MM.1S (cell line): ENCODE results near the gene GBP1.
A peak's percentile ranks its signal among the peaks of the same experiment; 100 is the strongest.
"Not testable (repeated sequence)": the region's sequence is repeated elsewhere in the genome, so short reads cannot be mapped to it uniquely, and the experiment has no call there.

Experiments
- DNase-seq: peaks from one replicate; pipeline ENCODE4 v3.0.0-alpha.2; 2015
- H2AFZ ChIP-seq: fragments of 300-600 bp; sonication (generic); 2 replicates; pipeline ENCODE4 v1.6.0; 2016; ENCODE audit warnings: antibody characterized with exemption, low read length
- H3F3A ChIP-seq: fragments of 300-600 bp; sonication (generic); 2 replicates; pipeline ENCODE4 v1.6.1; 2016; ENCODE audit warnings: mild to moderate bottlenecking, antibody characterized with exemption, low read length, moderate library complexity, mixed read lengths; ENCODE audit not compliant: insufficient read depth
- H3K27ac ChIP-seq: fragments of 300-600 bp; sonication (generic); 2 replicates; pipeline ENCODE4 v1.5.1; 2016; ENCODE audit warnings: mild to moderate bottlenecking, low read length
- H3K27me3 ChIP-seq: fragments of 300-600 bp; sonication (generic); replicated peaks from 2 replicates; pipeline ENCODE4 v1.6.0; 2016; ENCODE audit warnings: low read length; ENCODE audit not compliant: insufficient read depth
- H3K36me3 ChIP-seq: fragments of 300-600 bp; sonication (generic); replicated peaks from 2 replicates; pipeline ENCODE4 v1.6.1; 2016; ENCODE audit warnings: mild to moderate bottlenecking, low read length, mixed read lengths; ENCODE audit not compliant: insufficient read depth
- H3K4me1 ChIP-seq: fragments of 300-600 bp; sonication (generic); 2 replicates; pipeline ENCODE4 v1.6.1; 2016; ENCODE audit warnings: low read length, mixed read lengths
- H3K4me2 ChIP-seq: fragments of 300-600 bp; sonication (generic); 2 replicates; pipeline ENCODE4 v1.6.0; 2016; ENCODE audit warnings: low read depth, low read length
- H3K4me3 ChIP-seq: fragments of 300-600 bp; sonication (generic); 2 replicates; pipeline ENCODE4 v1.5.1; 2016; ENCODE audit warnings: low read length, mixed read lengths
- H3K79me2 ChIP-seq: fragments of 300-600 bp; sonication (generic); 2 replicates; pipeline ENCODE4 v1.6.1; 2016; ENCODE audit warnings: mixed run types, low read length, mixed read lengths
- H3K9ac ChIP-seq: fragments of 300-600 bp; sonication (generic); 2 replicates; pipeline ENCODE4 v1.6.1; 2016; ENCODE audit warnings: low read length, mixed read lengths
- H3K9me2 ChIP-seq: fragments of 300-600 bp; sonication (generic); replicated peaks from 2 replicates; pipeline ENCODE4 v1.6.1; 2016; ENCODE audit warnings: mild to moderate bottlenecking, low read length, mixed read lengths; ENCODE audit not compliant: insufficient read depth
- H3K9me3 ChIP-seq: fragments of 300-600 bp; sonication (generic); replicated peaks from 2 replicates; pipeline ENCODE4 v1.6.1; 2016; ENCODE audit warnings: mild to moderate bottlenecking, low read length, mixed read lengths; ENCODE audit not compliant: insufficient read depth
- H4K20me1 ChIP-seq: fragments of 300-600 bp; sonication (generic); 2 replicates; pipeline ENCODE4 v1.6.1; 2016; ENCODE audit warnings: mild to moderate bottlenecking, low read length, moderate library complexity, mixed read lengths; ENCODE audit not compliant: insufficient read depth
- EZH2 ChIP-seq: fragments of 300-600 bp; sonication (generic); optimal IDR thresholded peaks from 2 replicates; pipeline ENCODE3; 2017; ENCODE audit warnings: low read depth, mild to moderate bottlenecking, antibody characterized with exemption, low read length, mixed read lengths
- EZH2phosphoT487 ChIP-seq: fragments of 300-600 bp; sonication (generic); IDR thresholded peaks from 2 replicates; pipeline ENCODE4 v1.6.1; 2018; ENCODE audit warnings: antibody characterized with exemption, low read length
- TF ChIP-seq, protein P1 (sequence below): fragments of 300-600 bp; sonication (generic); IDR thresholded peaks from 2 replicates; pipeline ENCODE4 v1.5.1; 2016; ENCODE audit warnings: antibody characterized with exemption, low read length, mixed read lengths

GBP1 gene

GRCh38 chr1:89051300-89051954 is 13.6 kb downstream of the GBP1 start:
- no peaks in the 10 kb centered on the region for H3F3A ChIP-seq
- TF ChIP-seq, protein P1, sequence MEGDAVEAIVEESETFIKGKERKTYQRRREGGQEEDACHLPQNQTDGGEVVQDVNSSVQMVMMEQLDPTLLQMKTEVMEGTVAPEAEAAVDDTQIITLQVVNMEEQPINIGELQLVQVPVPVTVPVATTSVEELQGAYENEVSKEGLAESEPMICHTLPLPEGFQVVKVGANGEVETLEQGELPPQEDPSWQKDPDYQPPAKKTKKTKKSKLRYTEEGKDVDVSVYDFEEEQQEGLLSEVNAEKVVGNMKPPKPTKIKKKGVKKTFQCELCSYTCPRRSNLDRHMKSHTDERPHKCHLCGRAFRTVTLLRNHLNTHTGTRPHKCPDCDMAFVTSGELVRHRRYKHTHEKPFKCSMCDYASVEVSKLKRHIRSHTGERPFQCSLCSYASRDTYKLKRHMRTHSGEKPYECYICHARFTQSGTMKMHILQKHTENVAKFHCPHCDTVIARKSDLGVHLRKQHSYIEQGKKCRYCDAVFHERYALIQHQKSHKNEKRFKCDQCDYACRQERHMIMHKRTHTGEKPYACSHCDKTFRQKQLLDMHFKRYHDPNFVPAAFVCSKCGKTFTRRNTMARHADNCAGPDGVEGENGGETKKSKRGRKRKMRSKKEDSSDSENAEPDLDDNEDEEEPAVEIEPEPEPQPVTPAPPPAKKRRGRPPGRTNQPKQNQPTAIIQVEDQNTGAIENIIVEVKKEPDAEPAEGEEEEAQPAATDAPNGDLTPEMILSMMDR, result no peak
- TF ChIP-seq EZH2 (no peak), EZH2phosphoT487 (no peak)
- no peak overlapping the region for H3K9ac ChIP-seq
- no peaks in the 10 kb centered on the region for H3K36me3 ChIP-seq
- no peaks in the 10 kb centered on the region for H3K9me2 ChIP-seq
- H2AFZ ChIP-seq, result no peak overlapping the region
- no peaks in the 10 kb centered on the region for H3K27me3 ChIP-seq
- no peaks in the 10 kb centered on the region for H3K4me1 ChIP-seq
- H3K9me3 ChIP-seq, result no peaks in the 10 kb centered on the region
- no peak overlapping the region for H3K4me3 ChIP-seq
- H3K79me2 ChIP-seq, result no peaks in the 10 kb centered on the region
- H4K20me1 ChIP-seq, result no peaks in the 10 kb centered on the region
- H3K4me2 ChIP-seq, result no peak overlapping the region
- no peak overlapping the region for H3K27ac ChIP-seq
- DNase-seq, result no peak

- DNase-seq, result no peak
- no peak for TF ChIP-seq EZH2phosphoT487
- no peak overlapping the region for H3K4me2 ChIP-seq
- no peaks in the 10 kb centered on the region for H3K4me1 ChIP-seq
- H3F3A ChIP-seq, result no peaks in the 10 kb centered on the region
- H2AFZ ChIP-seq, result no peak overlapping the region
- H3K79me2 ChIP-seq, result no peaks in the 10 kb centered on the region
- no peaks in the 10 kb centered on the region for H4K20me1 ChIP-seq
- no peak overlapping the region for H3K4me3 ChIP-seq
- no peak overlapping the region for H3K9ac ChIP-seq
- peak overlapping the region; percentile 40; the same call in 1 of the 2 replicates for H3K27ac ChIP-seq
- H3K36me3 ChIP-seq, result no peaks in the 10 kb centered on the region
- H3K9me2 ChIP-seq, result no peaks in the 10 kb centered on the region
- no peaks in the 10 kb centered on the region for H3K9me3 ChIP-seq
- H3K27me3 ChIP-seq, result no peaks in the 10 kb centered on the region
Measured at GRCh38 chr1:89050649-89051033, 14.4 kb downstream of the GBP1 start.

DNA sequence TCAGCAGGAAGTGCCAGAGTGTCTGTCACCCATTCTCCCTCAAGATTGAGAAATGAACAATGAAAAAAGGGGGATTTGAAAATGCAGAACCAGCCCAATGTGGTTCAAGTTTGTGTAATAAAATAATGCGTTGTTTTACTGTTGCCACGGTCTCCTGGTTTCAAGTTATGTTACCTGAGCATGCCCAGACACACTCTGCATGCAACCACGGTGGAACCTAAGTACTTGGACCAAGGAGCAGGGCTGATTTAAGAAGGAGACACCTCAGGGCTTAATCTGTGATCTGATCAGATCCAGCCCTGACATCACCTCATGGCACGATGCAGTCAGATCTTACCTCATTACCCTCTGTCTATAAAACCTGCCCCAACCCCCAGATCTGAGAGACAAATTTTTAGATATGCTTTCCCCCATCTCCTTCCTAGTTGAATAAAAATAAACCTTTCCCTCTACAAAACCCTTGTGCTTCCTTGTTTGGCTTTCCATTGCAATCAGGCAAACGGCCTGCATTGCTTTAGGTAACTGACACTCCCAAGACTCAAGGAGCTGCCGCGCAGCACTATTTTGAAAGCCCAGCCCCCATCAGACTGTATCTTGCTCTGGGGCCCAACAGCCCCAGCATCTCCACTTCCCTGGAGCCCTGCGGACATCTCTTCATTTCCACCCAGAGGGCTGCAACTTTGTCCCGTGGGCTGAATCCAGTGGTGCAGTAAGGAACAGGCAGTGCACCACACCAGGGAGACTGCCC is 14.9 kb downstream of the GBP1 start:
- not testable (repeated sequence) for H3K9ac ChIP-seq, H3F3A ChIP-seq, H3K79me2 ChIP-seq, H2AFZ ChIP-seq, H3K9me3 ChIP-seq, H3K4me1 ChIP-seq, H4K20me1 ChIP-seq, H3K27me3 ChIP-seq, H3K4me2 ChIP-seq, H3K4me3 ChIP-seq, H3K9me2 ChIP-seq, DNase-seq, H3K36me3 ChIP-seq
- H3K27ac ChIP-seq, result peak overlapping the region; percentile 40; the same call in 1 of the 2 replicates

- H3K27ac ChIP-seq, H3K79me2 ChIP-seq, H3K27me3 ChIP-seq, H3K4me2 ChIP-seq, H3K9me2 ChIP-seq, H3K9ac ChIP-seq, H3K36me3 ChIP-seq, H3K4me1 ChIP-seq, DNase-seq, H3K9me3 ChIP-seq, H3K4me3 ChIP-seq, H4K20me1 ChIP-seq, H3F3A ChIP-seq, H2AFZ ChIP-seq: not testable (repeated sequence)
Measured at GRCh38 chr1:89049187-89049586, 15.8 kb downstream of the GBP1 start.
